Measurements from ENCODE around the gene KIF22.
"Not testable (repeated sequence)": the region's sequence is repeated elsewhere in the genome, so short reads cannot be mapped to it uniquely, and the experiment has no call there.

KIF22 gene

GRCh38 chr16:29766571-29766970 lies 24.0 kb upstream of the KIF22 start:
- no peak for DNase-seq (ENCODE audit: low read depth)

GRCh38 chr16:29767062-29767461 lies 23.5 kb upstream of the KIF22 start:
- no peak for DNase-seq (ENCODE audit: low read depth)

- DNase-seq (ENCODE audit: low read depth), result no peak
Measured at GRCh38 chr16:29769507-29769906, 21.0 kb upstream of the KIF22 start.

- no peak for DNase-seq (ENCODE audit: low read depth)
Measured at GRCh38 chr16:29770250-29770929, 20.2 kb upstream of the KIF22 start.

- DNase-seq (ENCODE audit: low read depth), result not testable (repeated sequence)
Measured at GRCh38 chr16:29772330-29772729, 18.2 kb upstream of the KIF22 start.

- no peak for DNase-seq (ENCODE audit: low read depth)
Measured at GRCh38 chr16:29774730-29775129, 15.8 kb upstream of the KIF22 start.

GRCh38 chr16:29775742-29776408 lies 14.7 kb upstream of the KIF22 start:
- DNase-seq (ENCODE audit: low read depth), result no peak

- DNase-seq (ENCODE audit: low read depth), result no peak
Measured at GRCh38 chr16:29777576-29778350, 12.8 kb upstream of the KIF22 start, which contains the start of gene ZG16. Gene ZG16, plus strand, starts transcription at chr16:29778256. Its CDS starts 1,011 bp downstream, at chr16:29779267.

- DNase-seq (ENCODE audit: low read depth), result no peak
Measured at GRCh38 chr16:29779474-29779873, 11.1 kb upstream of the KIF22 start.

- not testable (repeated sequence) for DNase-seq (ENCODE audit: low read depth)
Measured at GRCh38 chr16:29783094-29783953, 7.2 kb upstream of the KIF22 start.

GRCh38 chr16:29784157-29784556 lies 6.4 kb upstream of the KIF22 start:
- no peak for DNase-seq (ENCODE audit: low read depth)

- DNase-seq (ENCODE audit: low read depth), result peak; percentile 60
Measured at GRCh38 chr16:29784901-29785500, 5.5 kb upstream of the KIF22 start.

- not testable (repeated sequence) for DNase-seq (ENCODE audit: low read depth)
Measured at GRCh38 chr16:29787155-29787554, 3.4 kb upstream of the KIF22 start.

- no peak for DNase-seq (ENCODE audit: low read depth)
Measured at GRCh38 chr16:29789775-29790182, 772 bp upstream of the KIF22 start.

- no peak for DNase-seq (ENCODE audit: low read depth)
Measured at GRCh38 chr16:29790949-29791844, 646 bp downstream of the KIF22 start.

- DNase-seq (ENCODE audit: low read depth), result no peak
Measured at GRCh38 chr16:29791845-29792807, 1.6 kb downstream of the KIF22 start.

- not testable (repeated sequence) for DNase-seq (ENCODE audit: low read depth)
Measured at GRCh38 chr16:29793153-29793552, 2.6 kb downstream of the KIF22 start.

GRCh38 chr16:29794231-29794710 lies 3.7 kb downstream of the KIF22 start:
- no peak for DNase-seq (ENCODE audit: low read depth)

- DNase-seq (ENCODE audit: low read depth), result no peak
Measured at GRCh38 chr16:29802416-29802935, 11.9 kb downstream of the KIF22 start.

All from activated gamma-delta T cell treated with anti-CD3 and anti-CD28 coated beads, Interleukin-2, amount 50 U/mL, for 16 hours (primary cell).